HL-60 (cell line): ENCODE results near the gene TTC28.

ENCODE experiments used
- CTCF ChIP-seq: IDR thresholded peaks from one replicate; pipeline ENCODE4 v1.5.1; 2011; ENCODE audit warnings: low read length, control low read depth, inconsistent platforms; ENCODE audit not compliant: insufficient read depth
- POLR2AphosphoS5 ChIP-seq: IDR thresholded peaks from 2 replicates; pipeline ENCODE4 v1.6.1; 2012; ENCODE audit warnings: low read depth

GRCh38 chr22:28204382-28204781 is 475.3 kb downstream of the TTC28 start:
- TF ChIP-seq CTCF (no peak), POLR2AphosphoS5 (no peak)
